GM19324 (cell line): ENCODE data around the gene UBR1.

Source experiments
- ATAC-seq: cut with Tn5 transposase; IDR thresholded peaks from one replicate; pipeline ENCODE4 v1.9.1; 2021; ENCODE audit warnings: mild to moderate bottlenecking, moderate library complexity; ENCODE audit not compliant: unreplicated experiment, low FRiP score

The UBR1 gene

DNA sequence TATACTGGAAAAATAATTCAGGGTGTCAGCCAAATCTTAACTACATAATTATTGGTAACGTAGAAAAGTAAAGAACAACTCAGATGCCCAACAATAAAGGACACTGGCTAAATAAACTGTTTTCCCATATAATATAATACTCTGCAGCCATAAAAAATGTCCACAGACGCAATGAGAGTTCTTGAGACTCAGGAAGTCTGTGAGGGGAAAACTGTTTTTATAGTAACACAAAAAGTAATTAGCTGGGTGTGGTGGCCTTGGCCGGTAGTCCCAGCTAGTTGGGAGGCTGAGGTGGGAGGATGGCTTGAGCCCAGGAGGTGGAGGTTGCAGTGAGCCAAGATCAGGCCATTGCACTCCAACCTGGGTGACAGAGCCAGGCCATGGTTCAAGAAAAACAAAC lies 5.5 kb upstream of the UBR1 start:
- no peak for ATAC-seq

DNA sequence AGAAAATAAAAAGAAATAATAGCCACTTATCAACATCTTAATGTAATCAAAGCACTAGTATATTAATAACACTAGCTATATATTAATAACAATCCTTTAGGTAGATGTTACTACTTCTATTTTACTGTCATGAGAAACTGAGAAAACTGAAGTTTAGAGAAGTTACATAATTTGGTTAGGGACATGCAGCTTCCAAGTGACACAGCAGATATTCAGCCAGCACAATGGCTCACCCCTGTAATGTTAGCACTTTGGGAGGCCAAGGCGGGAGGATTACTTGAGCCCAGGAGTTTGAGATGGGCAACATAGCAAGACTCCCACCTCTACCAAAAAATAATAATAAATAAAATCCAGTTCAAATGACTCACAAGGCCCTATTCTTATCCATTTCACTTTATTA lies 1.9 kb upstream of the UBR1 start:
- ATAC-seq: no peak

DNA sequence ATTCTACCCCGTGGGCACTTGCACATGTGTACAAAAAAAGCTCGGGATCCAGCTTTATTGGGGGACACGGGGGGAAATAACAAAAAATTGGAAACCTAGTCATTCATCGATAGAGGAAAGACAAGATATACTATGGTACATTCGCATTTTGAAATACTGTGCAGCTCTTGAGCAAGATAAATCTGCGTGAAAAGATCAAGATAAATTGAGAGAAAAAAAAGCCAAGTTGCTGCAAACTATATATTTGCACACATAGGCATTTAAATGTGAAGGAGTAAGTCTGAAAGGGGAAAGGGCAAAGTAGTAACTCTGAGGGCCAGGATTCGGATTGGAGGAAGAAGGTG lies 620 bp upstream of the UBR1 start:
- ATAC-seq: no peak

- ATAC-seq: peak; percentile 8
These were observed 631 bp downstream of the UBR1 start for GRCh38 chr15:43105077-43105736.

GRCh38 chr15:43104426-43104825 lies 1.4 kb downstream of the UBR1 start:
- ATAC-seq: no peak

GRCh38 chr15:43103907-43104306 lies 1.9 kb downstream of the UBR1 start:
- no peak for ATAC-seq

- ATAC-seq: no peak
These were observed 3.7 kb downstream of the UBR1 start for GRCh38 chr15:43102187-43102586.

GRCh38 chr15:43100971-43101370 lies 4.9 kb downstream of the UBR1 start:
- no peak for ATAC-seq

GRCh38 chr15:43099105-43099845 lies 6.6 kb downstream of the UBR1 start:
- no peak for ATAC-seq

- no peak for ATAC-seq
These were observed 9.4 kb downstream of the UBR1 start for GRCh38 chr15:43096411-43096810.

DNA sequence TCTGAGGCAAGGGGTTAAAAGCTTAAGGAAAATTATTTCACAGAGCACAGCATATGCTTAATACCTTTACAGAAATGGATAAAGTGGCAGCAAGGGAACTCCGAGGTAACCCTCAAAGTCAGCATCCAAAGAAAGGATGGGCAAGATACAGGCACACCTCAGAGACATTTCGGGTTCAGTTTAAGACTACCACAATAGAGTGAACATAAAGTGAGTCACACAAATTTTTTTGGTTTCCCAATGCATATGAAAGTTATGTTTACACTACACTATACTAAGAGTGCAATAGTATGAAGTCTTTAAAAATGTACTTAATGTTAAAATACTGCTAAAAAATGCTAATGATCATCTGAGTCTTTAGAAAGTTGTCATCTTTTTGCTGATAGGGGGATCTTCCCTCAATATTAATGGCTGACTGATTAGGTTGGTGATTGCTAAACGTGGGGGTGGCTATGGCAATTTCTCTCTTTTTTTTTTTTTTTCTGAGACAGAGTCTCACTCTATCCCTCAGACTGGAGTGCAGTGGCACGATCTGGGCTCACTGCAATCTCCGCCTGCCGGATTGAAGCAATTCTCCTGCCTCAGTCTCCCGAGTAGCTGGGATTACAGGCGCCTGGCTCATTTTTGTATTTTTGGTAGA lies 10.0 kb downstream of the UBR1 start:
- no peak for ATAC-seq

DNA sequence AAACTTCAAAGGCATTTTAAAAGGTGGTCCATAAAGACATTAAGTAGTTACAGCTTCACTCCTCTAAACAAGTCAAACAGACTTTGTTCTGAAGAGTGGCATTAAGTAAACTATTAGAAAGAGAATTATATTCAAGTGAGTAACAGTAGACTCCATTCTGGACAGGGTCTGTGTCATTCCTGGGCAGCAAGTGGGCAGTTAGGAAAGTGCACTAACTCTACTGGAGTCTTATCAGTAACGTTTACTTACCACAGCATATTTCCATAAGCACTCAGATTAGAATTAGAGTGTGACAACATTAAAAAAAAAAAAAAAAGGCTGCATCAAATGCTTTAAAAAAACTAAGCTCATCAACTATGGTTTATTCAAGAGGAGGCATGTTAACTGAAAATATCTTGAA lies 10.6 kb downstream of the UBR1 start:
- ATAC-seq: no peak

- ATAC-seq: no peak
These were observed 11.3 kb downstream of the UBR1 start for GRCh38 chr15:43094416-43095030.

GRCh38 chr15:43093026-43093425 lies 12.8 kb downstream of the UBR1 start:
- ATAC-seq: no peak

DNA sequence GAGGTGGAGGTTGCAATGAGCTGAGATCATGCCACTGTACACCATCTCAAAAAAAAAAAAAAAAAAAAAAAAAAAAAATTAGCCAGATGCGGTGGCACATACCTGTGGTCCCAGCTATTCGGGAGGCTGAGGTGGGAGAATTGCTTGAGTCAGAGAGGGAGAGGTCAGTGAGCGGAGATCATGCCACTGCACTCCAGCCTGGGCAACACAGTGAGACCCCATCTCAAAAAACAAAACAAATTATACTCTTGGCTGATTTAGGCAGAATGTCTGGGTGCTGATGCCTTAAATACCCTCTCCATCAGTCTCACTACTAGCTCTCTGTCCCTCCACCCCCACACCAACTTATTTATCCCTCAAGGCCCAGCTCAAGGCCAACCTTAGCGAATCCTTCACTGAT lies 14.0 kb downstream of the UBR1 start:
- no peak for ATAC-seq

GRCh38 chr15:43086551-43086950 lies 19.3 kb downstream of the UBR1 start:
- no peak for ATAC-seq

- ATAC-seq: no peak
These were observed 19.9 kb downstream of the UBR1 start for GRCh38 chr15:43085921-43086320.

- no peak for ATAC-seq
These were observed 23.3 kb downstream of the UBR1 start for GRCh38 chr15:43082509-43082908.

DNA sequence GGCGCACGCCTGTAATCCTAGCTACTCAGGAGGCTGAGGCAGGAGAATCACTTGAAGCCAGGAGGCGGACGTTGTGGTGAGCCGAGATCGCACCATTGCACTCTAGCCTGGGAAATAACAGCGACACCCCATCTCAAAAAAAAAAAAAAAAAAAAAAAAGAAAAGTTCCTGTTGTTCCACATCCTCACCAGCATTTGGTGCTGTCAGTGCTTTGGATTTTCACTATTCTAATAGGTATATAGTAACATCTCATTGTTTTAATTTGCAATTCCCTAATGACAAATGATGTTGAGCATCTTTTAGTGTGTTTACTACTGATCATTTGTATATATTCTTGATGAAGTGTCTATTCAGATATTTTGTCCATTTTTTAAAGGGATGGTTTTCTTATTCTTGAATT lies 24.6 kb downstream of the UBR1 start:
- no peak for ATAC-seq

GRCh38 chr15:43071451-43071850 lies 34.4 kb downstream of the UBR1 start:
- ATAC-seq: no peak

GRCh38 chr15:43070893-43071292 lies 34.9 kb downstream of the UBR1 start:
- no peak for ATAC-seq

- no peak for ATAC-seq
These were observed 35.6 kb downstream of the UBR1 start for GRCh38 chr15:43070249-43070648.
